DMS153 (cell line): ENCODE data around the gene SMYD1.

Source experiments
- DNase-seq: peaks from one replicate; lab custom pipeline; 2025; lab: John Stamatoyannopoulos, UW

The SMYD1 gene

DNA sequence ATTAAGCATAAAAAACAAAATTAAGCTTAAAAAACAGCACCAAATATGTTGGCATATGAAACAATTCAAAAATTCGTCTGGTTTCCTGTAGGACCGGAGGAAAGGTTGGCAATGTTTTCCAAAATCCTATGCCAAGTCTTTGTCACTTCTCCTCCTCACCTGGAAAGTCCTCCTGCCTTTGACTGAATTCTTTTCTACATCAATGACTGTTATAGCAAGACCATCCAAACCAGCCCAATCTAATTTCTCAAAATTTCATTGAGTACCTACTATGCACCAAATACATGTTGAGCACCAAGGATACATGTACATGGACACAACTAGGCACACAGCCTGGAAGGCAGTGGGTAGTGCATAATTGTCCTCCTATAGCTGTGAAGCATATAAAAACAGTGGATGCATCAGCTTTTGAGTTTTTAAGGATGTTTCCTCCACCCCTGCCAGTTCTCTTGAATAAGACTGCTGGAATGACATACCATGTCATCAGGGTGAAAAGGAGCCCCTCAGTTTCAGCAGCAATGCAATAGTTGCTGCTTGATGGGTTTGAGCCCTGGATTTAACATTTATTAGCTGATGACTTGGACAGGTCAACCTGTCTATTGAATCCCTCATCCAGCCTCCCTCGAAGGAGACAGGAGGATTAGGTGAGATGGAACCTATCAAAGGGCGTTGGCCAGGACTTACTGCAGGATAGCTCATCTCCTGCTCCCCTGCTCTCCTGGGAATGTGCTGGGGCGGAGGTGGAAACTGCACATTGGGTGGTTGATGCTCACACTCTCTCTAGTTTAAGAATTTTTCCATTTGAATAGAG is 55.7 kb downstream of the SMYD1 start:
- DNase-seq: no peak

DNA sequence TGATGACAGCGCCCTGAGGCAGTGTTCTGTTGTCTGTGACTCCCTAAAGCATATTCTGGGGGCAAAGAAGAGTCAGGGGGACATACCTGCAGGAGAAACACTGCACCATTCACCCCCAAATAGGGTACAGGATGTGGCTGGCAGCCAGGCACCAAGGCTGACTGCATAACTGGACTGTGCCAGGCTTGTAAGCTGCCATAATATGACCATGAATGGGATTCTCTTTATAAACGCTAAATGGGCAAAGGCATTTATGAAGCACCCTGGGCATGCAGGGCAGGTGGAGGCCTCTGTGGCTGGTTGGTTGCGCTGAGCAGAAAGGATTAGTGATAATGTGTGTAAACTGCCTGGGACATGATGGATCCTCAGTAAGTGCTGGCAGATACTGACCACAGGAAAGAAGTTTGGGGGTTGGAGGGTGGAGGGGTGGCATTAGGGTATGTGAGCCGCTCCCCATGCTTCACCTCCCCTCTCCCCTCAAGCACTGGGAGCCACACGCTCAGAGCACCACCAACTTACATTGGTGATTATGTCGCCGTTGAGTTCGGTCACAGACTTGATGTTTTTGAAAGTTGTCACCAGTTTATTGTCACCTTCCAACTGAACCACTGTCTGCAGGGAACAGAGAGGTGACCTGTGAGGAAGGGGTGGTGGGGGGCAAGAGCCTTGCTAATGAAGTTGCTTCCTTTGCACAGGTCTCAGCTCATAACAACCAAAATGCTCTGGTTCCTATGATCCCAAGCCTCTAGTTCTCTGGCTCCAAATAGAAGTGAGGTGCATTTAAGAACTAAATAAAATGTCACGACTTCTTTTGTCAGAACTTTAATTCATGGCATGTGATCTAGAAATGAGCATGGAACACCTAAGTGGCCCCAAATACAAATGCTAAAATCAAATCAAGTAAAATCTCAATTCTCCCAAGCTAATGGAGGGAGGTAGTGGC is 56.6 kb downstream of the SMYD1 start:
- DNase-seq: no peak

GRCh38 chr2:88125344-88125923 is 57.8 kb downstream of the SMYD1 start:
- no peak for DNase-seq

DNA sequence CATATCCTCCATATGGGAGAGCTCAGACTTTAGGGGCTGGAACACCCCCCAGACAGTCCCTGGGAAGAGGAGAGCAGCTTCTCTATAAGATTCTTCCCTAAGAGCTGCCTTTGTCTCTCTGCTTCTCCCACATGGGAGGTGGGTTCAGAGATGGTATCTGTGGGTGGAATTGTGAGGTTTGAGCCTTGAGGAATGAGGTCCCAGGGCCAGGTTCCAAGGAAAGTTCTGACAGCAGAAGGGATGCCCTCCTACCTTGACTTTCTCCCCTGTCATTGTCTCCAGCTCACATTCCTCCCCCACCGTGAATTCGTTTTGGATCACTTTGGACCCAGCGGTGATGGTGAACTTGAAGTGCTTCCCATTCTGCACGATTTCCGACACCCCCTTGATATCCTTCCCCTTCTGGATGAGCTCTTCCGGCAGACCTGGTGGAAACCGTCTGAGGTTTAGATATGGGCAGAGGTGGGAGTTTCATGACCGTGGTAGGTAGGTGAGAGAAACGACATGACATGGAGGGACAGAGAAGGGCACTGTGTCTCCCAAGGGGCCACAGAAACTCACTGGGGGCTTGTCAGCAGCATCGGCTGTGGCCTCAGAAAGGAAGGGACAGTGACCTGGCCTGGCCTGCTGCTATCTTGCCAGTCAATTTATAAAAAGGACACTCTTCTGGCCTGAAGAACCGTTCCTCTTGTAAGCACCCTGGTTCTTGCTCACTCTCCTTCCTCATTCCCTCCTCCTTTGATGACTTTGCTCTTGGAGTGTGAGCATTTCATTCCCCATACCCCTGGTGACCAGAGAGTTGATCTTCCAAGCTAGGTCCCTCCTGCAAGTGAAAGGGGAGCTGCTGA is 58.5 kb downstream of the SMYD1 start:
- no peak for DNase-seq

GRCh38 chr2:88126772-88127637 is 59.4 kb downstream of the SMYD1 start:
- no peak for DNase-seq

DNA sequence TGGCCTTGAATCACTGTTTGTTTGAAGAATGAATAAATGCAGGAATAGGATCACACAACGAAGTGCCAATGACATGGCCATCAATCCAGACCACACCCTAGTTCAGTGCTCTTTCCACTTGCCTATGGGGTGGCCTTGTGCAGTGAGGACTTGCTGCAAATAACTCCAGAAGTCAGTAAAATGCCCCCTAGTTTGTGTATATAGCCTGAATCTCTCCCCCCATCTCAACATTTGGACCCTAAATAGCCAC is 59.9 kb downstream of the SMYD1 start:
- DNase-seq: no peak

DNA sequence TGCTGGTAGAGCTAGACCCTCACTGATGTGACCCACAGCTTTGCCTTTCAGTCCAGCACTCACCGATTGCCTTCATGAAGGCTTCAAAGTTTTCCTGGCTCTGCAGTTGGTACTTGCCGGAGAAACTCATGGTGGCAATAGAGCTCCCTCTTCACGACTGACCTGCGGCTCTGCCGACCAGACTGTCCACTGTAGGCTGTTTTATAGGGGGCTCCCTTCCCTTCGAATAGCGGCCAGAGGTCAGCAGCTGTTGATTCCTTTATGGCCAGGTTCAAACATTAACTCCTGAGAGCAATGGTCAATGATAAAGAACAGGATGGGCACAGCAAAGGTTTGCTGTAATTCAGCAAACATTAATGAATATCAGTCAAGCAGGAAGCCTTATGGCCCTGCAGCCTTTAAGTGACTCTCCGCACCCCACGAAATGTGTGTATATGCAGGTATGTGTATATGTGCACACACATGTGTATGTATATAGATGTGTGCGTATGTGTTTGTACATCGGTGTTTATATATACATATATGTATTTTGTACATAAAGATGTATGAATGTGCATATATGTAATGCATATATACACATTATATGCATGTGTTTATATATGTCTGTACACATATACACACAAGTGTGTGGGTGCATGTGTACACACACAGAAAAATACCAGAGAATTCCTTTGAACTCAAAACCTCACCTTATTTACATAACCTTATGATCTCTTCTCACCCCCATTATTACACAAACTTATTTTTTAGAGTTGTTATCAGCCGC is 60.4 kb downstream of the SMYD1 start, which contains the start of gene FABP1:
FABP1 (minus strand) TSS at position 175 of the 766 bp plus-strand sequence; CDS start at position 130, 45 bp downstream.
- DNase-seq: no peak

- DNase-seq: no peak
Observed at GRCh38 chr2:88128654-88129312, 61.2 kb downstream of the SMYD1 start.

- no peak for DNase-seq
Observed at GRCh38 chr2:88129313-88129959, 61.8 kb downstream of the SMYD1 start.

- DNase-seq: no peak
Observed at GRCh38 chr2:88131201-88131998, 63.8 kb downstream of the SMYD1 start.

DNA sequence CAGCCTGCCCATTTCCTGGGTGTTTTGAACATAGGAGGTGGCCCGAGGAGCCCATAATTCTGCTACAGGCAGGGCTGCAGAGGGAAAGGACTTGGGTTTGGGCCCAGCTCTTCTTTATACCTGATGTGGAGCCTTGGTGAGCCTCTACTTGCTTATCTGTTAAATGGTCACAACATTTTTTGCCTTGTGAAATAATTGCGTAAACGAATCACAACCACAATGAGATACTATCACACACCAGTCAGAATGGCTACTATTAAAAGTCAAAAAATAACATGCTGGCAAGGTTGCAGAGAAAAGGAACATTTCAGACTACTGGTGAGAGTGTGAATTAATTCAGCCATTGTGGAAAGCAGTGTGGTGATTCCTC is 64.4 kb downstream of the SMYD1 start:
- DNase-seq: no peak

GRCh38 chr2:88133875-88134274 is 66.2 kb downstream of the SMYD1 start:
- no peak for DNase-seq

- no peak for DNase-seq
Observed at GRCh38 chr2:88136817-88137216, 69.2 kb downstream of the SMYD1 start.

- DNase-seq: no peak
Observed at GRCh38 chr2:88137833-88138232, 70.2 kb downstream of the SMYD1 start.

DNA sequence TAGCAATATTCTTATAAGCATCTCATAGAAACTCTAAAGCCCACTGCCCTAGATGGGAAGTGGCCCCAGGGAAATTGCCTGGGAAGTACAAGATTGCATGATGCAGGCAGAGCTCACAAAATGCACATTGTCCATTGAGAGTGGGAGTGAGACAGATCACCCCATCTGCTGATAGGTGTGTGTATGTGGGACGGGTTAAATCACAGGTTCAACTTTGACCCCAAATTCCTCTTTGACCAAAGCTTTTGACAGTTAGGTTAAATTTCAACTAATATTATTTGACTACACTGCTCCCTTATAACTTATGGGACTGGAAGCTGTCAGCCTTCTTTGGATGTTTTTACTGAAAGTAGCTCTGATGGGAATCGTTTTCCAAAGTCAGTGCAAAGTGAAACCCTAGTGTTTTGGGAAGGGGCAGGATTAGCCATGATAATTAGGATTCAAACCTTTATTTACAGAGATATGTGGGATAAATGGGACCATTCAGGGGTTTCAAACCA is 71.6 kb downstream of the SMYD1 start:
- DNase-seq: no peak

DNA sequence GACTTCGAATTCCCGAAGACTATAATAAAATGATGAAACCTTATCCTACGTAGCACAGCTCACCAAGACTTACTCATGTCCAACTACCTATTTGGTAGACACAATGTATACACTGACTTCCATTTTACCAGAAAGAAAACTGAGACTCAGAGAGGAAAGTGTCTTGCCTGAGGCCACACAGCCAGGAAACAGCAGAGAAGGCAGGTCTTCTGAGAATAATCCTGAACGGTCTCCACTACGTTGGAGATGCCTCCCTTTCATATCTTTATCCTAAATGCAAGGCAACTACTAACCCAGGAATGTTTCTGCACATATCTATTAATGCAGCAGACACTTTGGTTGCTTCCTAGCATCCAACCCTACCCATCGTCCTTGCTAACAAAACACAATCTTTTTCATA is 72.2 kb downstream of the SMYD1 start:
- DNase-seq: no peak

GRCh38 chr2:88141952-88142351 is 74.3 kb downstream of the SMYD1 start:
- no peak for DNase-seq

DNA sequence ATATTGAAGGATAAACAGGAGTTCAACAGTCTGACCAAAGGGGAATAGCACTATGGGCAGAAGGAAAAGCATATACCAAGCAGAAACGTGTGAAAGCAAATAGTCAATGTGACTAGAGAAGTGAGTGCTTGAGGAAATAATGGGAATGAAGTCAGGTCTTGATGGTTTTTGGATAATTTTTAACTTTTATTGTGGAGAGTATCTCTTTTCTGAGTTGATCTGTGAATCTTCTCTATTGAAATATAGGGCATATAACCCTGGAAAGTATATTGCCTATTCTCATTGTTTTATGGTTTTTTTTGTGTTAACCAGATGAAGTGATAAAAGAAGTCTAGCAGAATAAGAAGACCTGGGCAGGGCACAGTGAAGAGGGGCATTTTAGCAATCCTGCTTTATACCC is 76.6 kb downstream of the SMYD1 start:
- DNase-seq: no peak
